ENCODE results near the gene NPFFR2. TPM values are rescaled to one million over a fixed set of nuclear protein-coding genes. Genes with fewer than 3 reads are reported as not detected.
"Not testable (repeated sequence)": the region's sequence is repeated elsewhere in the genome, so short reads cannot be mapped to it uniquely, and the experiment has no call there.

The NPFFR2 gene
- total and polyA plus RNA-seq, 2 donors (not counting 1 experiment from before 2014, with no cell fraction given), result not detected

- H4K20me1 ChIP-seq (ENCODE audit: control insufficient read depth, extremely low read depth, insufficient read depth, low read length), result no peaks in the 10 kb centered on the region
- no peak overlapping the region for H3K4me2 ChIP-seq (ENCODE audit: extremely low read depth, insufficient read depth, low read length)
- H3K4me1 ChIP-seq (ENCODE audit: control insufficient read depth, extremely low read depth, insufficient read depth, low read length), result no peaks in the 10 kb centered on the region
- no peak overlapping the region for H3K4me3 ChIP-seq (replicated peaks in 1 of 4; ENCODE audit: control extremely low read depth in 1 of 4, insufficient read depth in 1 of 4, low read depth in 3 of 4, low read length in 4 of 4)
- no peaks in the 10 kb centered on the region for H3K79me2 ChIP-seq (ENCODE audit: control insufficient read depth, insufficient read depth, low read length)
- H2AFZ ChIP-seq (ENCODE audit: low read length), result no peak overlapping the region
- DNase-seq (ENCODE audit: low read depth in 2 of 2), result peak in 1 of 2 donors; percentile 34
- no peaks in the 10 kb centered on the region for H3K9me3 ChIP-seq (ENCODE audit: control insufficient read depth, insufficient read depth, low read depth, low read length)
- no peak overlapping the region for H3K9ac ChIP-seq (ENCODE audit: insufficient read depth, low read length)
- H3K27ac ChIP-seq (ENCODE audit: insufficient read depth, low read length), result no peak overlapping the region
- TF ChIP-seq EZH2 (IDR thresholded peaks at IDR 0.05; ENCODE audit: low read length, missing control alignments), result no peak
- TF ChIP-seq CTCF (conservative IDR thresholded peaks at IDR 0.05 in 1 of 2, IDR thresholded peaks at IDR 0.05 in 1 of 2; ENCODE audit: low read depth in 1 of 2, low read length in 2 of 2), result no peak
- H3K36me3 ChIP-seq (ENCODE audit: control insufficient read depth, insufficient read depth, low read length), result no peaks in the 10 kb centered on the region
- no peaks in the 10 kb centered on the region for H3K27me3 ChIP-seq (ENCODE audit: control insufficient read depth, insufficient read depth, low read length)
These were observed 104.6 kb downstream of the NPFFR2 start for GRCh38 chr4:72136429-72136828.

- DNase-seq (ENCODE audit: low read depth in 2 of 2); H3K27me3 ChIP-seq (ENCODE audit: control insufficient read depth, insufficient read depth, low read length); H3K4me3 ChIP-seq (replicated peaks in 1 of 4; ENCODE audit: control extremely low read depth in 1 of 4, insufficient read depth in 1 of 4, low read depth in 3 of 4, low read length in 4 of 4); H3K79me2 ChIP-seq (ENCODE audit: control insufficient read depth, insufficient read depth, low read length); H3K4me1 ChIP-seq (ENCODE audit: control insufficient read depth, extremely low read depth, insufficient read depth, low read length); H4K20me1 ChIP-seq (ENCODE audit: control insufficient read depth, extremely low read depth, insufficient read depth, low read length); H3K9ac ChIP-seq (ENCODE audit: insufficient read depth, low read length); H3K27ac ChIP-seq (ENCODE audit: insufficient read depth, low read length); H3K9me3 ChIP-seq (ENCODE audit: control insufficient read depth, insufficient read depth, low read depth, low read length); H3K36me3 ChIP-seq (ENCODE audit: control insufficient read depth, insufficient read depth, low read length); H3K4me2 ChIP-seq (ENCODE audit: extremely low read depth, insufficient read depth, low read length); H2AFZ ChIP-seq (ENCODE audit: low read length): not testable (repeated sequence)
These were observed 108.2 kb downstream of the NPFFR2 start for GRCh38 chr4:72139997-72140396.

- Histone ChIP-seq H3K27me3 (ENCODE audit: control insufficient read depth, insufficient read depth, low read length) (no peaks in the 10 kb centered on the region), H3K79me2 (ENCODE audit: control insufficient read depth, insufficient read depth, low read length) (no peaks in the 10 kb centered on the region), H3K4me1 (ENCODE audit: control insufficient read depth, extremely low read depth, insufficient read depth, low read length) (no peaks in the 10 kb centered on the region), H3K9me3 (ENCODE audit: control insufficient read depth, insufficient read depth, low read depth, low read length) (no peaks in the 10 kb centered on the region), H3K4me3 (replicated peaks in 1 of 4; ENCODE audit: control extremely low read depth in 1 of 4, insufficient read depth in 1 of 4, low read depth in 3 of 4, low read length in 4 of 4) (no peak overlapping the region), H2AFZ (ENCODE audit: low read length) (no peak overlapping the region), H3K4me2 (ENCODE audit: extremely low read depth, insufficient read depth, low read length) (no peak overlapping the region), H3K27ac (ENCODE audit: insufficient read depth, low read length) (no peak overlapping the region), H3K9ac (ENCODE audit: insufficient read depth, low read length) (no peak overlapping the region), H4K20me1 (ENCODE audit: control insufficient read depth, extremely low read depth, insufficient read depth, low read length) (no peaks in the 10 kb centered on the region), H3K36me3 (ENCODE audit: control insufficient read depth, insufficient read depth, low read length) (no peaks in the 10 kb centered on the region)
- TF ChIP-seq CTCF (conservative IDR thresholded peaks at IDR 0.05 in 1 of 2, IDR thresholded peaks at IDR 0.05 in 1 of 2; ENCODE audit: low read depth in 1 of 2, low read length in 2 of 2) (no peak), EZH2 (IDR thresholded peaks at IDR 0.05; ENCODE audit: low read length, missing control alignments) (no peak)
- DNase-seq (ENCODE audit: low read depth in 2 of 2), result no peak
These were observed 112.4 kb downstream of the NPFFR2 start for GRCh38 chr4:72144241-72144640.
